Gastroesophageal sphincter (tissue), 3 donors: ENCODE results near the gene B3GNT2.

Experiments used
- EP300 ChIP-seq: sonication (generic); formaldehyde crosslinking; IDR thresholded peaks from one replicate; pipeline ENCODE4 v1.6.1; 2017; ENCODE audit warnings: antibody characterized with exemption, mild to moderate bottlenecking
- POLR2A ChIP-seq, 2 donors: fragments of 450-650 bp; IDR thresholded peaks; one replicate each; pipeline ENCODE4 v1.6.1; 2017; ENCODE audit warnings: antibody characterized with exemption in 2 of 2, mild to moderate bottlenecking in 2 of 2, moderate library complexity in 1 of 2
- POLR2AphosphoS5 ChIP-seq: sonication (generic); formaldehyde crosslinking; IDR thresholded peaks from one replicate; pipeline ENCODE4 v1.6.1; 2017; ENCODE audit warnings: antibody characterized with exemption
- TF ChIP-seq, protein P1 (sequence below), 4 experiments: fragments of 200-600 bp in 2 of 4; fragments of 450-650 bp in 2 of 4; sonication (generic) in 1 of 4; IDR thresholded peaks; one replicate each; pipeline ENCODE4 v1.5.1; 2017 to 2019; ENCODE audit warnings: antibody characterized with exemption in 4 of 4, mild to moderate bottlenecking in 2 of 4, moderate library complexity in 2 of 4

DNA sequence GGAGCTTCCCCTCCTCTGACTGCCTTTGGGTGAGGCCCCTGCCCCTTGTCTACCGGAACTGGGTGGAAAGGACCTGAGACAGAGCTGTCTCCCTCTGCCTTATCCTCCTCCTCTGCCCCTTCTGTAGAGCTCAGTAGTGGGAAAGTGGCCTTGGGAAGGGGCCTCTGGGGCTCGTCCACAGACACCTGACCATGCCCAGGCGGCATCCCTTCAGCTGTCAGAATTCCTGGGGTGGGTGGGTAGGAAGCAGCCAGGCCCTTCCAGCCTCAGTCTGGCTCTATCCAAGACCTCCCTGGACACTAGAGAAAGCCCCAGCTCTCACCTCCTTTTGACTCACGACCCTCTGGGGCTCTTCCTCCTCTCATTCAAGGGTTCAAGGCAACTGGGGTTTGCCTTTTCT, 35.6 kb downstream of the B3GNT2 start:
- TF ChIP-seq, protein P1, sequence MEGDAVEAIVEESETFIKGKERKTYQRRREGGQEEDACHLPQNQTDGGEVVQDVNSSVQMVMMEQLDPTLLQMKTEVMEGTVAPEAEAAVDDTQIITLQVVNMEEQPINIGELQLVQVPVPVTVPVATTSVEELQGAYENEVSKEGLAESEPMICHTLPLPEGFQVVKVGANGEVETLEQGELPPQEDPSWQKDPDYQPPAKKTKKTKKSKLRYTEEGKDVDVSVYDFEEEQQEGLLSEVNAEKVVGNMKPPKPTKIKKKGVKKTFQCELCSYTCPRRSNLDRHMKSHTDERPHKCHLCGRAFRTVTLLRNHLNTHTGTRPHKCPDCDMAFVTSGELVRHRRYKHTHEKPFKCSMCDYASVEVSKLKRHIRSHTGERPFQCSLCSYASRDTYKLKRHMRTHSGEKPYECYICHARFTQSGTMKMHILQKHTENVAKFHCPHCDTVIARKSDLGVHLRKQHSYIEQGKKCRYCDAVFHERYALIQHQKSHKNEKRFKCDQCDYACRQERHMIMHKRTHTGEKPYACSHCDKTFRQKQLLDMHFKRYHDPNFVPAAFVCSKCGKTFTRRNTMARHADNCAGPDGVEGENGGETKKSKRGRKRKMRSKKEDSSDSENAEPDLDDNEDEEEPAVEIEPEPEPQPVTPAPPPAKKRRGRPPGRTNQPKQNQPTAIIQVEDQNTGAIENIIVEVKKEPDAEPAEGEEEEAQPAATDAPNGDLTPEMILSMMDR (IDR thresholded peaks at IDR 0.05) = no peak
- no peak for TF ChIP-seq POLR2A (IDR thresholded peaks at IDR 0.05)
- TF ChIP-seq POLR2AphosphoS5 = no peak
- TF ChIP-seq EP300 = no peak
